HG02973 (cell line): ENCODE data around the gene CEP131.

Experiments used
- ATAC-seq: cut with Tn5 transposase; IDR thresholded peaks from one replicate; pipeline ENCODE4 v1.9.1; 2021; ENCODE audit warnings: moderate library complexity; ENCODE audit not compliant: unreplicated experiment

Gene CEP131

DNA sequence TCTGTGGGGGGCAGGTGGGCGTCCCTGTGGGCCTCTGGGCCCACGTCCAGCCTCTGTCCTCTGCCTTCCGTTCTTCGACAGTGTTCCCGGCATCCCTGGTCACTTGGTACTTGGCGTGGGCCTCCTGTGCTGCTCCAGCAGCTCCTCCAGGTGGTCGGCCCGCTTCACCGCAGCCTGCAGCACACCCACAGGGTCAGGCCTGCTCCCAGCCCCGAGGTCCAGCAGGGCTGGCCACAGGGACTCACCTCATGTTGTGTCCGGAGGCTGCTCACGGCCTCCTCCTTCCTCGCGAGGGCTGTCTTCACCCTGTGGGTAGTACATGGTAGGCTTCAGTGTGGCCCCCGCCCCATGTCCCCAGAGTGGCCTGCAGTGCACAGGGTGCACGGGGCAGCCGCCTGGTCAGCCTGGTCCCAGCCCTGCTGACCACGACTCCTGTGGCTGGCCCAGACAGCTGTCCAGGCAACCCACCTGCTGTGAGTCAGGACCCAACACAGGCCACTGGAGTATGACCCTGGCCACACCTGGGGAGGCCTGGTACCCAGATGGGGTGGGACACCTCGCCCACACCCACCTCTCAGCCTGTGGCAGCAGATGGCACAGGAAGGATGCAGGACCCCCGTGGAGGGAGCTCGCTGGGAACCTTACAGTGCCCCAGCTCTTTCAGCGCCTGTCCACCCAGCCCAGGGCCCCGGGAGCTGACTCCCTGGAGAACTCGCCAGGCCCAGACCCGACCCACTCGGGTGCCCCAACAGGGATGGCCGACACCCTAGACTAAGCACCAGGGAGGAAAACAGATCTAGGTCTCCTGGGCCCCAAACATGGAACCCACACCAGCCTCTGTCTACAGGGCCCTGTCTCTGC, 32.9 kb downstream of the CEP131 start:
- ATAC-seq = no peak

DNA sequence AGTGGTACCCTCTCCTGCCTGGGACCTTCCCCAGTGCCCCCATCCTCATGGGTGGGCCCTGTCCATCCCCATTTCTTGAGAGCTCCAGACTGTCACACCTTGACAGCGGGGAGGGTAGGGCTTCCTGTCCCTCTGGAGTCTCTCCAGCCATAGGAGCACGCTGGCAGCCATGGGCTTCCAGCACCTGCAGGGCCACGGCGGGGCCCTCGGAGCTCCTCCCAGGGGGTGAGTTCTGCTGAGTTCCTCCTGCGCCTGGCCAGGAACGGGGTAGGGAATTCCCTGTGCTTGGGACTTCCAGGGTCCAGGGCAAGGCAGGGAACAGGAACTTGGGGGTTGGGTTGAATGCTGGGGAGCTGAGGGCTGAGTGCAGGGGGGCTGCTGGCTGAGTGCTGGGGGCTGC, 33.7 kb downstream of the CEP131 start:
- ATAC-seq = no peak

DNA sequence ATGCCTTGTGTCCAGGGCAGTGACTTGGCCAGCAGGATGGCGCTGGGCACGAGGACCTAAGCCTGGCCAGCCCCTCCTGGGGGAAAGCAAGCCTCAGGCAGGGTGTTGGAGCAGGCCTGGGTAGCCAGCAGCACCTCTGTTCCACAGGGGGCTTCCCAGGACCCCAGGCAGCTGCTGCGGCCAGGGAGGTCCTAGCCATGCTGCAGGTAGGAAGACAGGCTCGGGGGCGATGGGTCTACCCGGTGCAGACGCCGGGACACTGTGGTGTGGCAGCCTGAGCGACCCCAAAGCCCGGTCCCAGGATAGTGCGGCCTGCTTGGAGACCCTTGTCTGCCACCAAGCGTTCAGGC, 34.3 kb downstream of the CEP131 start:
- no peak for ATAC-seq

DNA sequence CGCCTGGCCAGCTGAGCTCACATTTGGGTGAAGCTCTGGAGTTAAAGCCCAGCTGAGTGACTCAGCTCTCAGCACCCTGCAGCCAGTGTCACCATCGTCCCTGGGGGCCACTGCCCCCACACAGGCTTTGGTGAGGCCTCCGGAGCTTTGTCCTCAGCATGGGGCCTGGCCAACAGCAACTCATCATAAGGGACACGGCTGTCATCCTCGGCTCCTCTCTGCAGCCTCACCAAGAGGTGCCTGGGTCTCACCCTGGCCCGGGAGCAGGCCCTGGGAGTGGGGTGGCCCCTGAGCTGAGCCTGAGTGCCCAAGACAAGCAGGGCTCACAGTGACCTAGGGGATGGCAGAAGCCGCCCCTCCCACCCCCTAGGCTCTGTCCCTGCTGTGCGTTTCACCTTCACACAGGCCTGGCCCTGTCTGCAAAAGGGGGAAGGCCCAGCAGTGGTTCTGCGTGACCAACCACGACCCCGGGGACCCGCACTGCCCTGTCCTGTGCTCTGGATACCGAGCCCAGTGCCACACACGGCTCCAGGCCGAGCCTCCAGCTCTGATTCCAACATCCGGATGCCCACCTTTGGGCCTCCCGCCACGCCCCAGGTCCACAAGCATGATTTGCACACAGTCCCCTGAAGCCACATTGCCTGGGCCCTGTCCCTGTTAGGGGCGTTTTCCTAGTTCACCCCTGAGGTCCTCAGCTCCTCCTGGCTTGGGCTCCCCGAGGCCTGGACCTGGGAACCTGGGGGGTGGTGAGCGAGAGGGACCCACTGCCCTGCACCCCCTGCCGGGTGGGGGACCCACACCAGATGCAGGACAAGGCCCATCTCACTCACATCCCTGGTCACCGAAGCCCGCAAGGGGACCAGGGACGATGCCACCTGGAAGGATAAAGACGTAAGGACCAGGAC, 34.9 kb downstream of the CEP131 start:
- no peak for ATAC-seq

DNA sequence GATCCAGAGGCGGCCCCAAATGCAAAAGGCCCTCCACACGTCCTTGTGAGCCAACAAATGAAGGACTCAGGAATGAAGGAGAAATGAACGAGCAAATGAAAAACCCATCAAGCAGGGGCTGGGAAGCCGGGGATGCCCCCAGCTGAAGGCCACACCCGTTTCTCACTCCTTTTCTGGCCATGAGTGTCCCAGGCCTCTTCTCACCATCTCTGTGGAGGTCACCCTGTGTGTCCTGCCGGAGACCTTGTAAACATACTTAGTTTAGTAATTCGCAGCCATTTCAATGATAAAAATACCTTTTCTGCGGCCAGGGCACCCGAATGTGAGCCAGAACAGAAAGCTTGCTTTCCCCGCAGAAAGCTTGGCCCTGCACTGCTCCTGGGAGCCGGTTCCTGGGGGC, 35.6 kb downstream of the CEP131 start:
- no peak for ATAC-seq

DNA sequence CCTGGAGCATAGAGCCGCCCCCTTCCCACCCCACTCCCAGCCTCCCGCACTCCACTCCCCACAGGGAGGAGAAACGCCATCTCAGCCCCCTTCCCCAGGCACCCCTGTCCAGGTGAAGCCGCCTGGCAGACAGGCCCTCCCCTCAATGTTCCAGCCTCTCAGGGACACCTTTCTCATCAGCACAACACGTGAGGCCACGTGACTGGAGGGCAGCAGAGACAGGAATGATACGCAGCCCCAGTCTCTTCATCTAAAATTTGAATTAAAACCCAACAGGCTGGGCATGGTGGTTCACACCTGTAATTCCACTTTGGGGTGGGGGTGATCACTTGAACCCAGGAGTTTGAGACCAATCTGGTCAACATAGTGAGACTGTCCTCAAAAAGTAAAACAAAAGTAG, 36.6 kb downstream of the CEP131 start:
- ATAC-seq = no peak

DNA sequence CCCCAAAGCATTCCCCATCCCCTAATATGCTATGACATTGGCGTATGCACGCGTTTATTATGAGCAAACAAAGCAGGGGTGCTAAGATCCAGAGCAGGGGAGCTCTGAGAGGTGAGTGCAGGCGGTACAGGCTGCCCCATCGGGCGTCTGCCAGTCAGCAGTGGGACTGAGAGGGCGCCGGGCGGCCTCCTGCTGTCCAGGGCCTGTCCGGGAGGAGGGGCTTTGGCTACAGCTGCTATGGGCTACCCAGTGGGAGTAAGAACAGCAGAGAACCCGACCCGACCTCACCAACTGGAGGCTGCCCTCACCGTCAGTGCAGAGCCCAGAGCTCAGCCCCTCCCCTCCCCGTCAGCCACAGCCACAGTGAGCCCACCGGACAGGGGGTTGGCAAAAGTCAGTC, 38.2 kb downstream of the CEP131 start:
- ATAC-seq = no peak

DNA sequence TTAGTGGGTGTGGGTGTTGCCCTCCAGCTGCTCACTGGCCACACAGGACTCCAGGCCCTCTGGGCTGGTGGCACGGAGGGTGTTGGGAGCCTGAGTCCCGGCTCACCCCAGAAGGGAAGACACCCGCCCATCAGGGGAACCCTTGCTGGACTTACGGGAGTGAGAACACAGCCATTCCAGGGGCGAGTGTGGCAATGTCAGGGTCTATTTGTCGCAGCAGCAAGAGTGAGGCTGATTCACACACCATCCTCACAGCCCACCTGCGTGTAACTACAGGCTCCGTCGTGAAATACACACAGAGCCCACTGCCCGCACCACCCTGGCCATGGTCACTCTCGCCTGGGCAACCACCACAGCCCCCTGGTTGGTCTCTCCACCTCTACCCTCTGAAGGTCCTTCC, 39.0 kb downstream of the CEP131 start:
- no peak for ATAC-seq

DNA sequence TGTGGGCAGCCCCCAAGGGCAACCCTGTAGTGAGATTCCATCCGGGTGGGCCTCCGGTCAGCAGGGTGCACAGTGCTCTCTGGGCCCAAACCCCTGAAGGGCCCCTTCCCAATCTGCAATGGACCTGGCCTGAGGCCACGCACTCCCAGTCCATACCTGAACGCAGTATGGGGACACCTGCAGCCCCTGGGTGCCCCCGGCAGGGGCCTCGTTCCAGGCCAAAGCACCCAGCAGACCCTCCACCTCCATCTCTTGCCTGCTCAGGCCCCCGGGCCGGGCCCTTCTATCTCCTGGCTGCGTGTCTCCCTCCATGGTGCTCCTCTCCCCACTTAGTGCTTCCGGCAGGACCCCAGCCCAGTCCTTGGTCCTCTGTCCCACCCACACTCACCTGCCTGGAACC, 39.4 kb downstream of the CEP131 start:
- no peak for ATAC-seq

DNA sequence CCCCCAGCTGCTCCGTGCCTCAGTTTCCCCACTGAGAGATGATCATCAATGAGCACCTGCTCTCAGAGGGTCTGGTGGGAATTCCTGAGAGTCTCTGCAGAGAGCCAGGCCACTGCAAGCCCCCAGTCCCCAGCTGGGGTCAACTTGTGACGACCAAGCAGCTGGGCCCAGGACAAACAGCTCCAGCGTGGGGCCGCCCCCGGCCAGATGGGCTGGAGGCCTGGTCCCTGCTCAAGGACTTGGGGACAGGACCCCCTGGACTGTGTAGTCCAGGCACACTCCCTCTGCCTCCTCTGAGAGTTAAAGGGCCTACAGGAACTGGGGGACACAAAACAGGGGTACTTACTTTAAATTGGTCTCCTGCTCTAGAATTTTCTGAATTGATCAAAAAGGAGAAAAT, 40.2 kb downstream of the CEP131 start:
- no peak for ATAC-seq

DNA sequence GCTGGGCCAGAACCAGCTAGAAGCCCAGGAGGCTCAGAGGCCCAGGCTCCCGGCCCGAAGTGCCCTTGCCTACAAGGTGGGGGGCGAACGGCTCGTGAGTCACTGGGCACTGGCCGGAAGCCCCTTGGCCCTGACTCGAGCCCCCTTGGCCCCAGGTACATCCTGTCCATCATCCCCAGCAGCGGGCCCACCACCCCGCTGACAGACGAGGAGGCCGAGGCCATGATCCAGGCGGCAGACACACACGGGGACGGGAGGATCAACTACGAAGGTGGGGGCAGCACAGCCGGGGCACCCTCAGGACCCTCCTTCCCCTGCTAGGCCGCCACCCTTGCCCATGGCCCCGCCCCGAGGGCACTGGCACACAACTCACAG, 41.0 kb downstream of the CEP131 start:
- no peak for ATAC-seq

DNA sequence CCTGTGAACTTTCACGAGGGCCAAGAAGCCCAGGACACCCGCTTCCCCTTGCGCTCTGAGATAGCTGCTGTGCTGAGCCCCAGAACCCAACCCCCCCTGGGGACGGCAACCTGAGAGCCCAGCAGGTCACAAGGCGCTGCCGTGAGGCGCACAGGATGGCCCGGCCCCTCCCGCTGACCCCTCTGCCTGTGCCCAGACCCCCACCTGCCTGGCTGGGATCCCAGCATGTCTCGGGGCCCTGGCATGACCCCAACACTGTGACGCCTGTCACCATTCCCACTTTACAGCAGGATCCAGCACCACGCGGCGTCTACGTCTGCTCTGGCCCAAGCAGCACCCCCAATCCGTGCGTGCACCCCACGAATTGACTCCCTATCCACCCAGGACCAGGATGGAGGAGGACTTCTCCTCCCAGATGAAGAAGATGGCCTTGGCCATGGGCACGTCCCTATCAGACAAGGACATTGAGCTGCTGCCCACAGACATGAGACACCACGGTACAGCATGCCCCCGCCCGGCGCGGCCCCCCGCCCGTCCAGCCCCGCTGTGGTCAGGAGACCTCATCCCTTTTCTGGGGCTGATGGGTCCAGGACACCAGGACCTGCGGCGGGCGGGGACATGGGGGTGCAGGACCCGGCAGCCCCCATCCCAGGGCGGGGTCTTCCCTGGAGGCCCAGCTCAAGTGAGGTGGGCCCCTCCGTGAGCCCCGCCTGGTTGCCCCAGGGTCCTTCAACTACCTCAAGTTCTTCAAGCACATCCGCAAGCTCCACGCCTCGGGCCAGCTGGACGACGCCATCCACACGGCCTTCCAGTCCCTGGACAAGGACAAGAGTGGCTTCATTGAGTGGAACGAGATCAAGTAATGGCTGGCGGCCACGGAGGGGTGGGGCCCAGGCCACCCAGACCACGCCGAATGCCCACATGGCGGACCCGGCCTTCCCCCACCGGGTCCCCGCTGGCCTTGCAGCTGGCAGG, 41.6 kb downstream of the CEP131 start:
- no peak for ATAC-seq

DNA sequence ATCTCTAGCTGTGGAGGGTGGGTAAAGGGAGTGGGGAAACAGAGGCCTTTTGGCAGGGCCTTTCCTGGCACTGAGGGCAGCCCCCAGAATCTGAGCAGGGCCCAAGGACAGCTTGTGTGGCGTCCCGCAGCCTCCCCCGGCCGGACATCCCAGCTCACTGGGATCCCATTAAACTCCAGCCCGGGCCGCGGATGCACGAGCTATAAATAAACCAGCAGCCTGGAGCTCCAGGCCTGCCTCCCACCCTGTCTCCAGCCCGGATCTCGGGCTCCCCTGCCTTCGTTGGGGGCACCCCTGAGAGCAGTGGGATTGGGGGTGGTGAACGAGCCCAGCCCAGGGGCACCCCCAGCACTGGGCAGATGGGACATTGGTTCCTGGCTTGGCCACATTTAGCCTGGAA, 42.9 kb downstream of the CEP131 start:
- ATAC-seq = no peak

DNA sequence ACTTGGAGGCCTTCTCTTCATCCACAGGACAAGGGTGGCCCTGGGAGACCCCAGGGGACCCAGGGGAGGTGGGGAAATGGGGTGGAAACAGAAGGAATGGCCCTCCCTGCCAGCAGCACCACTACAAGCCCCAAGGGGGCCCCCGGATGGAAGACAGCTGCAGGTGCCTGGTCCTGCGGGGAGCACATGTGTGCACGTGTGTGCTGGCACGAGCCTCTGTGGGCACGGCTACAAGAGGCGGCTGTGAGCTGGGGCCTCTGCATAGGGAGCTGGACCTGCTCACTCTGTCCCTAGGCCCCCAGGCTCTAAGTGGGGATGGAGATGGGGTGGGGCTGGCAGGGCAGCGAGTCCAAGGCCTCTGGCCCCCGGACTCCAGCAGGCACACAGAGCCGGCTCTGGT, 43.5 kb downstream of the CEP131 start:
- ATAC-seq = no peak

DNA sequence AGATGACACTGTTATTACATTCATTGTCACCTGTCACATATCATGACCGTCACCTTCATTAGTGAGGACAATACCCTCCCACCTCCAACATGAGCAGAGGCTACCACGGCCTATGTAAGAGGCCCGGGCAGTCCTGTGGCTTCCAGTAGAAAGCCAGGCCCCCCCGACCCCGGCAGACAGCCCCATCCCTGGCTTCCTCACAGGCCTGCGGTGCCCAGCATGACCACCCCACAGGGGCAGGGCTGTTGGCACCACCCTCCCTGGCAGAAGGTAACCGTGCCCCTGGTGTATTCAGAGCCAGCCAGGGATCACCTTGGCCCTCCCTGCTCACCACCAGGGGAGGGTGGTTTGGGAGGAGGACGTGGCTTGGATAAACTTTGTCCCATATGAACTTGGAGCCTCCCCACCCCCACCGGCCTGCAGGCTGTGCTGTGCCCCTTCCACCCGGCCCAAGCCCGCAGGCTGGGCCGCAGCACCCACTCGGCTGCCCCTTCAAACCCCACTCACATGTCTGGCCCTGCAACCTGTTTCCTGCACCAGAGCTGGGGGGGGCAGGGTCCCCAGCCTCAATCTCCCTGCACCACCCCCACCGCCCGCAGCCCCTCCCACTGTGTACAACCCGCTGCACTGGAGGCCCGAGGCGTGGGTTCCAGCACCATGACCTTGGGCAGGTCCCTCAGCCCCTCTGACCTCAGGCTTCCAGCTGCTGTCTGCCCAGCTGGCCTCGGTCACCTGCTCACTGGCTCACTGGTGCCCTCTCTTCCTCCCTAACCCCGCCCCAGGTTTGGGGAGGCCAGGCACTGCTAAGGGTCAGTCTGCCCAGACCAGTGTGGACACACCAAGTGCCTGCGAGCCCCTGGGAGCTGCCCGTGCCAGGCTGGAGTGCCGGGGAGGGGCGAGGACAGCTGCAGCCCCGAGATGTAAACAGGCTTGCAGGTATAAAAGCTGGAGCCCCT, 44.4 kb downstream of the CEP131 start:
- ATAC-seq = no peak

DNA sequence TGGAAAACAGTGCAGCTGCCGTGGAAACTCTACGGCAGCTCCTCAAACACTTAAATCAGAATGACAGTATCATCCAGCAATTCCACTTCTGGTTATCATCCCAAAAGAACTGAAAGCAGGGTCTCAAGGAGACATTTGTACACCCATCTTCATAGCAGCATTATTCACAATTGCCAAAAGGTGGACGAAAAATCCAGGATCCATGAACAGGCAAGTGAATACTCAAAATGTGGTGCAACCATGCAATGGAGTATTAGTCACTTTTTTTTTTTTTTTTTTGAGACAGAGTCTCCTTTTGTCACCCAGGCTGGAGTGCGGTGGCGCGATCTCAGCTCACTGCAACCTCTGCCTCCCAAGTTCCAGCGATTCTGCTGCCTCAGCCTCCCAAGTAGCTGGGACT, 46.1 kb downstream of the CEP131 start:
- no peak for ATAC-seq

DNA sequence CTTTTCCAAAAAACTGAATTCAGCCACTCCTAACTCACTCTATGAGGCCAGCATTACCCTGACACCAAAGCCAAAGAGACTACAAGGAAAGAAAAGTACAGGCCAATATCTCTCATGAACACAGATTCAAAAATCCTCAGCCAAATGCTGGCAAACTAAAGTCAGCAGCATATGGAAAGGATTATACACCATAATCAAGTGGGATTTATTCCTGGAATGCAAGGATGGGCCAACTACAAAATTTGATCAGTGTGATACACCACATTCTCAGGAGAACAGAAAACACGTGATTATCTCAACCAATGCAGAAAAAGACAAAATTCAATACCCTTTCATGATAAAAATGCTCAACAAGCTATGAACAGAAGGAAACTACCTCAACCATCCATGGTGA, 49.0 kb downstream of the CEP131 start:
- ATAC-seq = no peak

DNA sequence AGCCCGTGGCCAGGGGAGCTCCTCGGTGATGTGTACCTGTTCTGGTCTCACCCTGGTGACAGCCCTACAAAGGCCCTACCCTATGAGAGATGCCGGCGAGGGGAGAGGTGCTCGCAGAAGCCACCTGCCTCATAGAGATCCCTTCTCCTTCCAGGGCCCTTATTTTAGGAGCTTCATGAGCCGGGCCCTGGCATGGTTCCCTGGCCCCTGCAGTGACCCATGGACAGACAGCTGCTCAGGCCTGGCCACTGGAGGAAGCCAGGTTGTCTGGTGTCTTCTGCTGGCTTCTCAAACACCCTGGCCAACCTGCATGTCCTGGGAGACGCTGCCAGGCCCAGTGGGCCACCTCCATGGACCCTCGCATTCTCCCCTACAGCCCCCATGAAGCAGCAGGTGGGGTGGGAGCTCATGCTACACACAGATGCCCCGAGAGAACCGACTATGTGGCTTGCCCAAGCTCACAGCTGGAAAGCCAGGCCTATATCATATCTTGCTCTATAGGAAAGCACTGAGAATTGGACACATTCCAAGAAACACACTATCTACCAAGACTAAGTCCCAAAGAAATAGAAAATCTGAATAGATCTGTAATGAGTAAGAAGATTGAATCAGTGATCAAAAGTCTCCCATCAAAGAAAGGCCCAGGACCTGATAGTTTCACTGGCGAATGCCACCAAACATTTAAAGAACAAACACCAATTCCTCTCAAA, 49.6 kb downstream of the CEP131 start:
- no peak for ATAC-seq

DNA sequence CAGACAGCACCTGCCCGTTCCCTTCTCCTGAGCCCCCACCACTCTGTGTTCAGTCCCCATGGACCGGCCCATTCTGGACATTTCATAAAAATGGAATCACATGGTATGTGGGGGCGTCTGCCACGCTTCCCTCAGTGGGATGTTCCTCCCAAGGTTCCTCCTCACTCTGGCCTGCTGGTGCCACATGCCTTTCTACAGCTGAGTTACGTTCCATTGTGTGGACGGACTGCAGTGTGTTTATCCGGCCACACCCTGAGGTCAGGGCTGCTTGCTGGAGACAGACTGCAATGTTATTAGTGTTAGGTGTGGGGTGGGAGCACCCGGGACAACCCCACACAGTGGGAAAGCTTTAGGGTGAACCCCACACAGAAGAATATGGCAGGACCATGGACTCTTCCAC, 50.8 kb downstream of the CEP131 start:
- no peak for ATAC-seq
